GM08714 (cell line): Measurements from ENCODE around the gene PLEK2.
"Not testable (repeated sequence)": the region's sequence is repeated elsewhere in the genome, so short reads cannot be mapped to it uniquely, and the experiment has no call there.

Experiments
- H3K4me3 ChIP-seq: fragments of 200-500 bp; sonication (Bioruptor generic); 2 replicates; pipeline ENCODE4 v1.5.1; 2014; ENCODE audit warnings: mild to moderate bottlenecking, low read length, inconsistent platforms
- ZNF274 ChIP-seq: IDR thresholded peaks from 2 replicates; pipeline ENCODE4 v1.6.1; 2012; ENCODE audit warnings: mild to moderate bottlenecking, low read depth, low read length

Gene PLEK2

DNA sequence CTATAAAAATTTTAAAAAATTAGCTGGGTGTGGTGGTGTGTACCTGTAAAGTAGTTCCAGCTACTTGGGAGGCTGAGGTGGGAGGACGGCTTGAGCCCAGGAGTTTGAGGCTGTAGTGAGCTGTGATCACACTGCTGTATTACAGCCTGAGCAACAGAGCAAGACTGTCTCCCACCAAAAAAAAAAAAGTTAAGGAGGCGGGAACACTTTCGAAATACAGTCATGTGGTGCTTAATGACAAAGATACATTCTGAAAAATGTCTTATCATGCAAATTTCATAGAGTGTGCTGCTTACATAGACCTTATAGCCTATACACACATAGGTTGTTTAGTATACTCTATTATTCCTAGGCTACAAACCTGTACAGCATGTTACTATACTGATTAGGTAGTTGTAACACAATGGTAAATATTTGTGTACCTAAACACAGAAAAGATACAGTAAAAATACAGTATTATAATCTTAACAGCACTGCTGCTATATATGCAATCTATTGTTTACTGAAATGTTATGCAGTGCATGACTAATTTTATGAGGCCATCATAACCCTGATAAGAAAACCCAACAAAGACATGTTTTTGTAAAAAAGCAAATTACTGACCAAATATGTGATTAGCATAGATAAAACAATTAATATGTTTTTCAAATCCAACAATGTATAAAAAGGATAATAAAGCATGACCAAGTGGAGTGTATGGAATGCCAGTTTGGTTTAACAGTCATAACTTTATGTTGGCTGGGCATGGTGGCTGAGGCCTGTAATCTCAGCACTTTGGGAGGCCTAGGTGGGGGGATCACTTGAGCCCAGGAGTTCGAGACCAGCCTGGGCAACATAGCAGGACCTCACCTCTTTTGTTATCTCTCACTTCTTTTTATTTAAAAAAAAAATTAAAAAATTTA lies 40.5 kb downstream of the PLEK2 start:
- TF ChIP-seq ZNF274 = no peak
- no peak overlapping the region for H3K4me3 ChIP-seq

DNA sequence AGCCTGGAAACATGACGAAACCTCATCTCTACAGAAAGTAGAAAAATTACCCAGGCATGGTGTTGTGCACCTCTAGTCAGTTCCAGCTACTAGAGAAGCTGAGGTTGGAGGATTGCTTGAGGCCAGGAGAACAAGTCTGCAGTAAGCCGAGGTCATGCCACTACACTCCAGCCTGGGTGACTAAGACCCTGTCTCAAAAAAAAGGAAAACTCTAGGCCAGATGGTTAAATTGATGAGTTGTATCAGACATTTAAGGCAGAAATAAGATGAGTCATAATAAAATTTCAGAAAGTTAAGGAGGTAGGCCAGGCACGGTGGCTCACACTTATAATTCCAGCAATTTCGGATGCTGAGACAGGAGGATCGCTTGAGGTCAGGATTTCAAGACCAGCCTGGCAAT lies 41.1 kb downstream of the PLEK2 start:
- no peak for TF ChIP-seq ZNF274
- H3K4me3 ChIP-seq = no peak overlapping the region

GRCh38 chr14:67365476-67365875 lies 46.5 kb downstream of the PLEK2 start:
- no peak overlapping the region for H3K4me3 ChIP-seq
- no peak for TF ChIP-seq ZNF274

DNA sequence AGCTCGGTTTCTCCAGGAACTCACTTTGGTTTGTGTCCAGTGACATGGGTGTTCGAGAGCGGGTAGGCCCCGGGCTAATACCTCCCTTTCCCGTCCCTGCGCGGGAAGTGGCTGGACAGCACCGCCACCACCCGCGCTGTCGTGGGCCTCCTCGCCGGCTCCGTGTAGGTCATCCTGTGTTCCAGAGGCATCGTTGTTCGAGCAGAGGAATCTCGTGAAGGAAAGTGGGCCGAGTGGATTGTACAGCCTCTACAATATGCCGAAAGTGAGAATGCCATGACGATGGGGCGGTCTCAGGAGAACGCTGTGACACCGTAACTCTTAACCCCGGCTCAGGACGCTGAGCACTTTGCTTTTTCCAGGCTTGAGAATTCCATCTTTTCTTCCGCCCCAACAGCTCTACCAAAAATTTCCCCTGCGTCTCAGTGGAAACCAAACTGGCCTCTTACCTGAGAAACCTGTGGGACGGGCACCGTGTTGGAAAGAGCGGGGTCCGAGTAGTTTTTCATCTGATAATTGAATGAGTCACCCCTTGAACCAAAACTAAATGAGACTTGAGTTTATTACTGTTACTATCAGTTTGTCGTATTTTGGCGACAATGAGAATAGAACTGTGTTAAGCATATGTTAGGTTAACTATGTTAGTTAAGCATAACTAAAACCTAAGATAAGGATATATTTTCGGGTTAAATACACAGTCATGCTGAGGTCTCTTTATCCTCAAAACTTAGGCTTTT lies 51.3 kb downstream of the PLEK2 start:
- peak overlapping the region; percentile 93 for H3K4me3 ChIP-seq

DNA sequence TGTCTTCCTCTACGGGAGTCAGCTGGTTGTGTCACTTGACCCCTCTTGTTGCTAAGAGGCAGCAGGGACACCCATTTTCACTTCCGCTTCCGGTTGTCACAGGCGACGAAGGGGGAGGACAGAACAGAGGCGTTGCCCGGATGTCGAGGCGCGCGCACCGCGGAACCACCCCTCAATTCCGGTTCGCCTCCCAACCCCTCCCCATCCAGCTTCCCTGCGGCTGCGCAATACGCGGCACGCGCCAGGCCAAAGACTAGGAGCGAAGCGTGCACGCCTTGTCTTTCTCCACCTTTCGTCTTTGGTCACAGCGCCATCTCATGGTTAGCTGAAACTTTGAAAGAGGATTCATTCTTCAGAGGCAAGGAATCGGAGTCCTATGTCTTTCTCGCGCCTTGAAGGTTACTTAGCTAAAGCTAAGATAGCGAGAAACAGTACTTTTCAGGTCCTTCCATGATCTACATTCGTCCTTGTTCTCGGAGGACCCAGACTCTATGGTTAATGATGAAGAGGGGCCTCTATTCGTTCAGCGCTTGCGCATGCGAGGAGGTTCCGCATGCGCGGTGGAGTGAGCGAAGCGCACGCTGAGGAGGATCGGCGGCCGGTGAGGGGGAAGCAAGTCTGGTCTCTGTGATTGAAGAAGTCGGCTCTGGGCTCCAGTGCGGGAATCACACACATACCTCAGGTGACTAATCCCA lies 52.0 kb downstream of the PLEK2 start, which contains the start of the genes ATP6V1D and EIF2S1:
ATP6V1D (minus strand) TSS at position 30 of the 695 bp plus-strand sequence. CDS start 106 bp downstream, outside the sequence.
EIF2S1 (plus strand) TSS at position 554 of the 695 bp plus-strand sequence. CDS start 4,440 bp downstream, outside the sequence.
- H3K4me3 ChIP-seq = peak within 1 kb of the TSS; percentile 93
- no peak for TF ChIP-seq ZNF274

More for the DNA sequence above, 51.3 kb downstream of the PLEK2 start:
- TF ChIP-seq ZNF274 = no peak

DNA sequence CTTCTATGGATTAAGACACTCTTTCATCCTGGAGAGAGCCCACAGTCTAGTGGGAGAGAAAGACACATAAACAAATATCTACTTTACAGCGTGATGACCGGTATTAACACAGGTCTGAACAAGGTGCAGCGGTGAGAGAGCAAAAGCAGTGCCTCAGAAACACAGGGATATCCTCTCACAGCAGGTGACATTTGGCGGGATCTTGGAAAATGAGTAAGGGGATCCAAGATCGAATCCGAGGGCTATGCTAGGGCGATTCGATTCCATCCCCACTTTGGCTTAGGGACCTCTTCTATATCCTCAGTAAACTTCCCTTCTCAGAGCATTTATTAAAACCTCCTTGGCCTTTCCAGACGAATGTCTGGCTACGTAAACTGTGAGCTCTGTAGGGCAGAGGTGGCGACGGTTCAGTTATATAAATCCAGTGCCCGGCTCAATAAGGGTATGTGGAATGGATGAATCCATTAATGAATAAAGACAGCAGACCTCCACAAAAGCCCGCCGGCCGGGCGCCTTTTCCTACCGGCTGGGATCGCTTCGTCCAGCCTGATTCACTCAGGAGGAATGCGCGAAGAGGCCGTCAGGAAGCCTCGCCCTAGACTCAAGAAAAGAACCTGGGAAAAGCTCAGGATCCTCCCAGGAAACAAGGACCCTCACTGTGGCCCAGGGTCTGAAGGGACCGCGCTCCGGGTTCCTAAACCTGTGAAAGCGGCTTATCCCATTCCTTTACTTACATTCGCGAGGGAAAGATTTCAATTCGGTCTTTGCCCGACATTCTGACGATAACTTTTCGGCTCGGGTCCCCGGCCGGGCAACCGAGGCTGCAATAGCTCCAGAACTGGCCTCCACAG lies 52.8 kb downstream of the PLEK2 start:
- no peak for TF ChIP-seq ZNF274

DNA sequence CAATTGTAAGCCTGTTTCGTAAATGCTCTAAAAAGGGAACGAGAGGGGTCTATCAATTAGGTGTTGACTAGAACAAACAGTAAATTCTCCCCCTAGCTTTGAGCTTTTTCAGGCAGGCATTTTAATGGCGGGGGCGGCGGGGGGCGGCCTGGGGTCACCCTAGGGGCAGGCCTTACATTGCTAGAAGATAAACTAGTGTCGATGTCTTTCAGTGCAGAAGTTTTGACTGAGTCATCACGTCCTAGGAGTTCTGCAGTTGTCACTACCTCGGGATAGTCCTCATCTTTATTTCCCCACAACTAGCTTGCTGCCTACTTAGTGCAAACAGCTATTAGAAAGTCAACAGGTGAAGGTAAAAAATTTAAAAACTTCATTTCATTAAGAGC lies 54.0 kb downstream of the PLEK2 start:
- no peak for TF ChIP-seq ZNF274
- H3K4me3 ChIP-seq = no peak overlapping the region

More for the DNA sequence above, 52.8 kb downstream of the PLEK2 start:
- H3K4me3 ChIP-seq = peak overlapping the region; percentile 78

- TF ChIP-seq ZNF274 = no peak
- no peak overlapping the region for H3K4me3 ChIP-seq
Observed at GRCh38 chr14:67357186-67357968, 54.6 kb downstream of the PLEK2 start.

- H3K4me3 ChIP-seq = no peak overlapping the region
- no peak for TF ChIP-seq ZNF274
Observed at GRCh38 chr14:67352055-67352454, 59.9 kb downstream of the PLEK2 start.

DNA sequence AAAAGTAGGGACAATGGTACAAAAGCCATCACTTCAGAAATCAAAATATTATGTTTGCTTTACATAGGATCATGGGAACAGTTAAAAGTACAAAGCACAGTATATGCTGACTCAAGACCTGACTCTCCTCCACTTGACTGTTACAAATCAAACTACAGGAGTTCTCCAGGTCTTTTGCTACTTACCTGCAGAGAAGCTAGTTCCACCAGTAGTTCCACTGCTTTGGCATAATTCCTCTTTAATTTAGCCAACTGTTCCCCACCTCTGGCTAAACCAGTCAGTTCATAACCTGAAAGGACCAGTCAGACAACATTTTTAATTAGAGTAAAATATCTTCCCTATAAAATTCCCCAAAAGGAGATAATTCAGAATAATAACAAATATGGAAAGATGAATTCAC lies 66.4 kb downstream of the PLEK2 start:
- TF ChIP-seq ZNF274 = no peak
- no peak overlapping the region for H3K4me3 ChIP-seq

DNA sequence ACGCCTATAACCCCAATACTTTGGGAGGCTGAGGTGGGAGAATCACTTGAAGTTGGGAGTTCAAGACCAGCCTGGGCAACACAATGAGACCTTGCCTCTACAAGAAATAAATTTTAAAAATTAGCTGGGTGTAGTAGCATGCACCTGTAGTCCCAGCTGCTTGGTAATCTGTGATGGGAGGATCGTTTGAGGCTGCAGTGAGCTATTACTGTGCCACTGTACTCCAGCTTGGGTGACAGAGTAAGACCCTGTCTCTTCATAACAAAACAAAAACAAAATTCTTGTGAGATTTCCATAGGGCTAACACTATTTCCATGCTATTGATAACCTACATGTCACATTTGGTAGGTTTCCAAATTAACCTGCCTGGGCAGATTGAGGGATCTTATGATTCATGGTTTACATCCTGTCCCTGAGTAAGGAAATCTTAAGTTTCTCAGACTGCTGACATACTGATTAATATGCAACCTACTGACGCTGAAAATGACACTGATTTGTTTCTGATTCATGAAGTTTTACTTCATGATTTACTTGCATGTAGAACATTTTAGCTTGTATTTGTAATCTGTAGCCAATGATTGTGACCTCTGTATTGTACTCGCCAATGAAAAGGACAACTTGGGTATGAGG lies 68.2 kb downstream of the PLEK2 start:
- TF ChIP-seq ZNF274 = no peak
- no peak overlapping the region for H3K4me3 ChIP-seq

GRCh38 chr14:67341231-67341630 lies 70.7 kb downstream of the PLEK2 start:
- H3K4me3 ChIP-seq = not testable (repeated sequence)
